Neural progenitor cell (in vitro differentiated cells): ENCODE measurements around the gene YIPF6. TPM values are rescaled to one million over a fixed set of nuclear protein-coding genes. Genes with fewer than 3 reads are reported as not detected.

ENCODE experiments used
- DNase-seq: peaks from one replicate; pipeline ENCODE4 v3.0.0-alpha.2; 2016; ENCODE audit warnings: low spot score
- H2AFZ ChIP-seq: fragments of 200-600 bp; sonication (generic); replicated peaks from 2 replicates; pipeline ENCODE4 v1.6.1; 2016; ENCODE audit warnings: antibody characterized with exemption
- H3F3A ChIP-seq: fragments of 200-600 bp; sonication (generic); 2 replicates; pipeline ENCODE4 v1.6.1; 2016; ENCODE audit warnings: antibody characterized with exemption, low read depth
- H3K27ac ChIP-seq: fragments of 200-600 bp; sonication (generic); 2 replicates; pipeline ENCODE4 v1.5.1; 2016; ENCODE audit warnings: mild to moderate bottlenecking
- H3K27me3 ChIP-seq: fragments of 200-600 bp; sonication (generic); 2 replicates; pipeline ENCODE4 v1.6.1; 2016; ENCODE audit warnings: mild to moderate bottlenecking, moderate library complexity
- H3K36me3 ChIP-seq: fragments of 200-600 bp; sonication (generic); 2 replicates; pipeline ENCODE4 v1.5.1; 2016
- H3K4me1 ChIP-seq: fragments of 200-600 bp; sonication (generic); 2 replicates; pipeline ENCODE4 v1.6.1; 2016; ENCODE audit warnings: mixed run types
- H3K4me2 ChIP-seq: fragments of 200-600 bp; sonication (generic); 2 replicates; pipeline ENCODE4 v1.6.1; 2016
- H3K4me3 ChIP-seq: fragments of 200-600 bp; sonication (generic); 2 replicates; pipeline ENCODE4 v1.5.1; 2016
- H3K79me2 ChIP-seq: fragments of 200-600 bp; sonication (generic); 2 replicates; pipeline ENCODE4 v1.6.1; 2016; ENCODE audit warnings: low read depth
- H3K9ac ChIP-seq: fragments of 200-600 bp; sonication (generic); 2 replicates; pipeline ENCODE4 v1.6.1; 2016
- H3K9me3 ChIP-seq: fragments of 200-600 bp; sonication (generic); 2 replicates; pipeline ENCODE4 v1.5.1; 2016; ENCODE audit warnings: low read depth
- H4K20me1 ChIP-seq: fragments of 200-600 bp; sonication (generic); 2 replicates; pipeline ENCODE4 v1.6.1; 2016; ENCODE audit warnings: low read depth
- H3K27ac Mint-ChIP-seq: 3 replicates; pipeline ENCODE4 v1.8.0; 2021; ENCODE audit warnings: mixed read lengths
- H3K27me3 Mint-ChIP-seq: 2 replicates; pipeline ENCODE4 v1.8.0; 2022; ENCODE audit warnings: low read depth, mild to moderate bottlenecking, inconsistent platforms, moderate library complexity, mixed read lengths; ENCODE audit not compliant: insufficient read depth
- H3K36me3 Mint-ChIP-seq: 3 replicates; pipeline ENCODE4 v1.8.0; 2021; ENCODE audit warnings: mixed read lengths
- H3K4me1 Mint-ChIP-seq: 3 replicates; pipeline ENCODE4 v1.8.0; 2021; ENCODE audit warnings: mixed read lengths
- H3K4me3 Mint-ChIP-seq: 3 replicates; pipeline ENCODE4 v1.8.0; 2021; ENCODE audit warnings: mild to moderate bottlenecking, moderate library complexity, mixed read lengths
- H3K9me3 Mint-ChIP-seq: 3 replicates; pipeline ENCODE4 v1.8.0; 2020; ENCODE audit warnings: mixed read lengths
- EZH2 ChIP-seq: fragments of 200-600 bp; sonication (generic); IDR thresholded peaks from 2 replicates; pipeline ENCODE4 v1.6.1; 2017; ENCODE audit warnings: antibody characterized with exemption, mild to moderate bottlenecking, moderate library complexity
- EZH2phosphoT487 ChIP-seq: fragments of 200-600 bp; sonication (generic); IDR thresholded peaks from 2 replicates; pipeline ENCODE4 v1.6.1; 2017; ENCODE audit warnings: antibody characterized with exemption
- total RNA-seq: library from RNA; depleted of rRNA; stranded (reverse); fragments of >200 nt; gene quantifications from 2 replicates; pipeline ENCODE4 v1.2.3, GENCODE V29; 2015; ENCODE audit warnings: low replicate concordance
- TF ChIP-seq, protein P1 (sequence below): fragments of 200-600 bp; sonication (generic); IDR thresholded peaks from 2 replicates; pipeline ENCODE4 v1.5.1; 2017; ENCODE audit warnings: antibody characterized with exemption, mild to moderate bottlenecking

Gene YIPF6
- total RNA-seq, 1 donor from 2014 or later: 42.3 TPM

DNA sequence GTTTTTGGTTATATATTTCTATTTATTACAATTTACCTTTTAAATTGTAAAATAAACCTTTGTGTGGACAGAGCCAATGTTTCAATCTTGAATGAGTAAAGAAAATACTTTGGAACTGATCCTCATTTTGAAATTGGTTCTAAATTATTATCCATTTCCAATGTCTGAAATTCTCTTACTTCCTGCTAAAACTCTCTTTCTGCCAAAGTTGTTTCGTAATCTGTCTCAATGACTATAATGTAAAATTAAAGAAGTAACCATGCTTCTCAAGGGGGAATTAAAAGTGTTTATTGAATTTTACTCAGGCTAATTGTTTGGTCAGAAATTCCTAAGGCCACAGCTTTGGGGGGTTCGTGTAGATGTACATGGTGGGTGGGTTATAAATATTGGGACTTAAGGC, 34.8 kb downstream of the YIPF6 start:
- Histone ChIP-seq H3K4me1 (peaks cover 14% of the 10 kb centered on the region), H4K20me1 (no peaks in the 10 kb centered on the region), H3K27me3 (no peaks in the 10 kb centered on the region), H3K4me2 (no peak overlapping the region), H3K9ac (no peak overlapping the region), H3K36me3 (no peaks in the 10 kb centered on the region), H3K4me3 (no peak overlapping the region), H3K27ac (no peak overlapping the region), H3F3A (peaks cover 13% of the 10 kb centered on the region), H3K79me2 (no peaks in the 10 kb centered on the region), H2AFZ (no peak overlapping the region), H3K9me3 (peaks cover 3% of the 10 kb centered on the region)
- Mint-ChIP-seq H3K27ac (no peak overlapping the region), H3K36me3 (peaks cover 4% of the 10 kb centered on the region), H3K4me3 (no peak overlapping the region), H3K9me3 (no peaks in the 10 kb centered on the region), H3K4me1 (no peaks in the 10 kb centered on the region), H3K27me3 (no peaks in the 10 kb centered on the region)
- TF ChIP-seq EZH2: no peak
- no peak for TF ChIP-seq EZH2phosphoT487
- TF ChIP-seq, protein P1, sequence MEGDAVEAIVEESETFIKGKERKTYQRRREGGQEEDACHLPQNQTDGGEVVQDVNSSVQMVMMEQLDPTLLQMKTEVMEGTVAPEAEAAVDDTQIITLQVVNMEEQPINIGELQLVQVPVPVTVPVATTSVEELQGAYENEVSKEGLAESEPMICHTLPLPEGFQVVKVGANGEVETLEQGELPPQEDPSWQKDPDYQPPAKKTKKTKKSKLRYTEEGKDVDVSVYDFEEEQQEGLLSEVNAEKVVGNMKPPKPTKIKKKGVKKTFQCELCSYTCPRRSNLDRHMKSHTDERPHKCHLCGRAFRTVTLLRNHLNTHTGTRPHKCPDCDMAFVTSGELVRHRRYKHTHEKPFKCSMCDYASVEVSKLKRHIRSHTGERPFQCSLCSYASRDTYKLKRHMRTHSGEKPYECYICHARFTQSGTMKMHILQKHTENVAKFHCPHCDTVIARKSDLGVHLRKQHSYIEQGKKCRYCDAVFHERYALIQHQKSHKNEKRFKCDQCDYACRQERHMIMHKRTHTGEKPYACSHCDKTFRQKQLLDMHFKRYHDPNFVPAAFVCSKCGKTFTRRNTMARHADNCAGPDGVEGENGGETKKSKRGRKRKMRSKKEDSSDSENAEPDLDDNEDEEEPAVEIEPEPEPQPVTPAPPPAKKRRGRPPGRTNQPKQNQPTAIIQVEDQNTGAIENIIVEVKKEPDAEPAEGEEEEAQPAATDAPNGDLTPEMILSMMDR: no peak
- no peak for DNase-seq

DNA sequence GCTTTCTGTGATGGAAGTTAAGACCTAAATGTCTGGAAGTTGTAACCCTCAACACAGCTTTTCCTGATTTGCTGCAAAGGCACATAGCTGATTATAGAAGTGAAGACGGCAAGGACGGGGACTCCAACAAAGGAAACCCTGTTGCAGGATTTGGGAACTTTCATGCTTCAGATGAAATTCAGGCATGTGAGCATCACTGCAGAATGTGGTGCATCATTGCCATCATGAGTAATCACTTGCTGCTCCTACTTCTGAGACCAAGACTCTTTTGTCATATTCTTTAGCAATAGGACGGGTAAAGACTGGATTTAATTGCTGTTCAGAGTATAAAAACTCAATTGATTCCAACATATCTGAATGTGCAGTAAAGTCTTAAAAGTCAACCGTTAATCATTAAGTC, 35.8 kb downstream of the YIPF6 start:
- DNase-seq: no peak
- Histone ChIP-seq H3K9ac (no peak overlapping the region), H3K4me1 (peaks cover 14% of the 10 kb centered on the region), H3K4me3 (no peak overlapping the region), H4K20me1 (no peaks in the 10 kb centered on the region), H3K36me3 (no peaks in the 10 kb centered on the region), H3K27ac (no peak overlapping the region), H2AFZ (no peak overlapping the region), H3K4me2 (no peak overlapping the region), H3K9me3 (peaks cover 3% of the 10 kb centered on the region), H3K79me2 (no peaks in the 10 kb centered on the region), H3K27me3 (no peaks in the 10 kb centered on the region), H3F3A (peaks cover 13% of the 10 kb centered on the region)
- H3K27ac Mint-ChIP-seq: no peak overlapping the region
- H3K36me3 Mint-ChIP-seq: no peaks in the 10 kb centered on the region
- H3K4me1 Mint-ChIP-seq: no peaks in the 10 kb centered on the region
- H3K4me3 Mint-ChIP-seq: no peak overlapping the region
- H3K27me3 Mint-ChIP-seq: no peaks in the 10 kb centered on the region
- TF ChIP-seq EZH2 (no peak), EZH2phosphoT487 (no peak)
- TF ChIP-seq, protein P1: no peak
- H3K9me3 Mint-ChIP-seq: no peaks in the 10 kb centered on the region

DNA sequence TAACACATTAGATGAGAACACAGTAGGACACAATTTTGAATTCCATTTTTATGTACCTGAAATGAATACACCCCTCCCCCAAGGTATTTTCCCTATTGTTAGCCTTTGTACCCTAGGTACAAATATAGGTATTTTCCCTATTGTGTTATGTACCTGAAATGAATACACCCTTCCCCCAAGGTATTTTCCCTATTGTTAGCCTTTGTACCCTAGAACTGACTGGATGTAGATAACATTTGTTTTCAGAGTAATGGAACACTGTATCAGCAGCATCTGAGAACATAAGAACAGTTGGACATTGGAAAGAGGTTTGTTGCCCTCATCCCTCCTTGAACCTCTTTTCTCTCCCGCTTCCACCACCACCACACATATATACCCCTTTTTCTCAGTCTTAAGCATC, 37.6 kb downstream of the YIPF6 start:
- H3K9ac ChIP-seq: no peak overlapping the region
- no peaks in the 10 kb centered on the region for H4K20me1 ChIP-seq
- no peak overlapping the region for H3K4me3 ChIP-seq
- no peak overlapping the region for H3K27ac Mint-ChIP-seq
- peak overlapping the region; percentile 9 for H3K27ac ChIP-seq
- peaks cover 14% of the 10 kb centered on the region for H3K4me1 ChIP-seq
- no peaks in the 10 kb centered on the region for H3K4me1 Mint-ChIP-seq
- TF ChIP-seq EZH2phosphoT487: no peak
- TF ChIP-seq, protein P1: no peak
- no peak for TF ChIP-seq EZH2
- no peak overlapping the region for H3K4me2 ChIP-seq
- H3K36me3 Mint-ChIP-seq: no peaks in the 10 kb centered on the region
- H3K79me2 ChIP-seq: no peaks in the 10 kb centered on the region
- no peaks in the 10 kb centered on the region for H3K27me3 Mint-ChIP-seq
- no peak overlapping the region for H2AFZ ChIP-seq
- H3K4me3 Mint-ChIP-seq: no peak overlapping the region
- DNase-seq: no peak
- no peaks in the 10 kb centered on the region for H3K9me3 Mint-ChIP-seq
- no peaks in the 10 kb centered on the region for H3K27me3 ChIP-seq
- peaks cover 13% of the 10 kb centered on the region for H3F3A ChIP-seq
- H3K36me3 ChIP-seq: no peaks in the 10 kb centered on the region
- H3K9me3 ChIP-seq: peaks cover 3% of the 10 kb centered on the region

DNA sequence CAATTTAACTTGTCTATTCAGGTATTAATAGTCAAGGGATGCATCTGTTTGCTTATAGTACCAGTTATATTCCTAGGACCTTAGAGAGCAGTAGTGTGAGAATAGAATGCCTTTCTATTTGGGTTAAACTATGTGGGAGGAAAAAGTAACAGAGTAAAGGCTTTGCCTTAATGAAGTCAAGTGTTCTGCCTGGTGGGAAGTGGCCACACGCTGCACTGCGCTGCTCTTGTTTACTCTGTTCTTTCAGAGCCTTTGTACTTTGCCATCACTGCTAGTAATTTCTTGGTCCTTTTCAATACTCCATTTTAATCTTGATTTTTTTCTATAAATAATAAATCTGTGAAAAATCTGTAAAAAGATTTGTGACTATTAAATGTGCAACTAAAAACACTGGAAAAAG, 38.0 kb downstream of the YIPF6 start:
- Histone ChIP-seq H3K4me1 (peaks cover 14% of the 10 kb centered on the region), H3K4me2 (no peak overlapping the region), H3K27ac (peak overlapping the region; percentile 9), H3K4me3 (no peak overlapping the region), H3K36me3 (no peaks in the 10 kb centered on the region), H3K79me2 (no peaks in the 10 kb centered on the region), H3K27me3 (no peaks in the 10 kb centered on the region), H3K9ac (no peak overlapping the region), H2AFZ (no peak overlapping the region), H4K20me1 (no peaks in the 10 kb centered on the region), H3F3A (peaks cover 13% of the 10 kb centered on the region), H3K9me3 (peaks cover 3% of the 10 kb centered on the region)
- DNase-seq: peak; percentile 17
- H3K4me1 Mint-ChIP-seq: no peaks in the 10 kb centered on the region
- H3K36me3 Mint-ChIP-seq: no peaks in the 10 kb centered on the region
- H3K27me3 Mint-ChIP-seq: no peaks in the 10 kb centered on the region
- no peak overlapping the region for H3K4me3 Mint-ChIP-seq
- TF ChIP-seq EZH2: no peak
- TF ChIP-seq, protein P1: no peak
- no peak for TF ChIP-seq EZH2phosphoT487
- H3K9me3 Mint-ChIP-seq: no peaks in the 10 kb centered on the region
- no peak overlapping the region for H3K27ac Mint-ChIP-seq
